DOHH2 (cell line): ENCODE results near the gene LACTB.

ENCODE experiments used
- H3F3A ChIP-seq: fragments of 200-600 bp; sonication (generic), shearing (Covaris generic); 2 replicates; pipeline ENCODE4 v1.6.0; 2016; ENCODE audit warnings: antibody characterized with exemption, mild to moderate bottlenecking; ENCODE audit not compliant: control insufficient read depth, insufficient read depth
- H3K27ac ChIP-seq: fragments of 200-600 bp; sonication (generic); 2 replicates; pipeline ENCODE4 v1.5.1; 2014; ENCODE audit warnings: low read depth, mild to moderate bottlenecking, low read length, moderate library complexity
- H3K27me3 ChIP-seq: fragments of 200-600 bp; sonication (generic); 2 replicates; pipeline ENCODE4 v1.6.1; 2014; ENCODE audit warnings: mild to moderate bottlenecking, low read length, mixed read lengths; ENCODE audit not compliant: control insufficient read depth
- H3K36me3 ChIP-seq: fragments of 200-600 bp; sonication (generic); 2 replicates; pipeline ENCODE4 v1.6.1; 2014; ENCODE audit warnings: mild to moderate bottlenecking, low read length, moderate library complexity, mixed read lengths; ENCODE audit not compliant: control insufficient read depth
- H3K4me1 ChIP-seq: fragments of 200-600 bp; sonication (generic); 2 replicates; pipeline ENCODE4 v1.6.1; 2014; ENCODE audit warnings: mild to moderate bottlenecking, low read length, mixed read lengths; ENCODE audit not compliant: control insufficient read depth
- H3K4me2 ChIP-seq: fragments of 200-600 bp; sonication (generic); 2 replicates; pipeline ENCODE4 v1.6.0; 2014; ENCODE audit warnings: mild to moderate bottlenecking, low read length, moderate library complexity
- H3K4me3 ChIP-seq: fragments of 200-600 bp; sonication (generic); 2 replicates; pipeline ENCODE4 v1.5.1; 2014; ENCODE audit warnings: mild to moderate bottlenecking, low read length, mixed read lengths
- H3K79me2 ChIP-seq: fragments of 200-600 bp; sonication (generic); 2 replicates; pipeline ENCODE4 v1.6.1; 2014; ENCODE audit warnings: mild to moderate bottlenecking, low read length, mixed read lengths; ENCODE audit not compliant: control insufficient read depth
- H3K9me2 ChIP-seq: fragments of 200-600 bp; sonication (generic); replicated peaks from 2 replicates; pipeline ENCODE4 v1.6.1; 2014; ENCODE audit warnings: mild to moderate bottlenecking, low read length, mixed read lengths; ENCODE audit not compliant: control insufficient read depth
- H3K9me3 ChIP-seq: fragments of 200-600 bp; sonication (generic); 2 replicates; pipeline ENCODE4 v1.6.1; 2014; ENCODE audit warnings: antibody characterized with exemption, low read length, mixed read lengths; ENCODE audit not compliant: control insufficient read depth, insufficient read depth
- H4K20me1 ChIP-seq: fragments of 200-600 bp; sonication (generic); 2 replicates; pipeline ENCODE4 v1.6.0; 2014; ENCODE audit warnings: low read depth, mild to moderate bottlenecking, antibody characterized with exemption, low read length, moderate library complexity; ENCODE audit not compliant: control insufficient read depth, insufficient read depth
- EZH2phosphoT487 ChIP-seq: fragments of 200-600 bp; sonication (generic); IDR thresholded peaks from 2 replicates; pipeline ENCODE4 v1.6.1; 2017; ENCODE audit warnings: borderline replicate concordance, mild to moderate bottlenecking, antibody characterized with exemption, low read length, moderate library complexity, mixed read lengths
- TF ChIP-seq, protein P1 (sequence below): fragments of 200-600 bp; sonication (generic); IDR thresholded peaks from one replicate; pipeline ENCODE4 v1.5.1; 2014; ENCODE audit warnings: antibody characterized with exemption, mild to moderate bottlenecking, low read depth, low read length; ENCODE audit not compliant: poor library complexity, severe bottlenecking

LACTB gene

DNA sequence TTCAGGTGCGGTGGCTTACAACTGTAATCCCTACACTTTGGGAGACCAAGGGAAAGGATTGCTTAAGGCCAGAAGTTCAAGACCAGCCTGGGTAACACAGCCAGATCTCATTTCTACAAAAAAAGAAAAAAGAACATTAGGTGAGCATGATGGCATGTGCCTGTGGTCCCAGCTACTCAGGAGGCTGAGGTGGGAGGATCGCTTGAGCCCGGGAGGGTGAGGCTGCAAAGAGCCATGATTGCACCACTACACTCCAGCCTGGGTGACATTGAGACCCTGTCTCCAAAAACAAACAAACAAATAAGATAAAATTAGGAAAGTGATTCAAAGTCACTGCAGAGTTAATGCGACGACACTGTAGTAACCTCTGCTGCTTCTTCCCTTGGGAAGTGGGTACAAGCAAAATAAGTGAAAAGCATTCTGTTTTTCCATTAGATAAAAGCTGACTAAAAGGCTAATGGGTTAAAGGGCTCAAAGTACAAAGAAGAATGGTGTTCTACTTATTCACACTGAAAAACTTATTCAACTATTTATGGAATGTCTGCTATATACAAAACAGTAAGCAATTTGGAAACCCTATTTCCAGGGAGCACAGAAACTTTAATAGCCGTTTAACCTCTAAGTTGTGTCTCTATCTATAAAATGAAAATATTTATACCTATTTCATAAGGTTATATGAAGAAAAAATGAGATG lies 43.7 kb downstream of the LACTB start:
- Histone ChIP-seq H3K9me3 (no peaks in the 10 kb centered on the region), H3K9me2 (no peaks in the 10 kb centered on the region), H3F3A (no peaks in the 10 kb centered on the region; the same call in 1 of the 2 replicates), H4K20me1 (no peaks in the 10 kb centered on the region), H3K79me2 (no peaks in the 10 kb centered on the region), H3K4me1 (peaks cover 43% of the 10 kb centered on the region), H3K27ac (no peak overlapping the region), H3K4me3 (no peak overlapping the region), H3K27me3 (no peaks in the 10 kb centered on the region), H3K4me2 (no peak overlapping the region), H3K36me3 (no peaks in the 10 kb centered on the region)
- TF ChIP-seq, protein P1, sequence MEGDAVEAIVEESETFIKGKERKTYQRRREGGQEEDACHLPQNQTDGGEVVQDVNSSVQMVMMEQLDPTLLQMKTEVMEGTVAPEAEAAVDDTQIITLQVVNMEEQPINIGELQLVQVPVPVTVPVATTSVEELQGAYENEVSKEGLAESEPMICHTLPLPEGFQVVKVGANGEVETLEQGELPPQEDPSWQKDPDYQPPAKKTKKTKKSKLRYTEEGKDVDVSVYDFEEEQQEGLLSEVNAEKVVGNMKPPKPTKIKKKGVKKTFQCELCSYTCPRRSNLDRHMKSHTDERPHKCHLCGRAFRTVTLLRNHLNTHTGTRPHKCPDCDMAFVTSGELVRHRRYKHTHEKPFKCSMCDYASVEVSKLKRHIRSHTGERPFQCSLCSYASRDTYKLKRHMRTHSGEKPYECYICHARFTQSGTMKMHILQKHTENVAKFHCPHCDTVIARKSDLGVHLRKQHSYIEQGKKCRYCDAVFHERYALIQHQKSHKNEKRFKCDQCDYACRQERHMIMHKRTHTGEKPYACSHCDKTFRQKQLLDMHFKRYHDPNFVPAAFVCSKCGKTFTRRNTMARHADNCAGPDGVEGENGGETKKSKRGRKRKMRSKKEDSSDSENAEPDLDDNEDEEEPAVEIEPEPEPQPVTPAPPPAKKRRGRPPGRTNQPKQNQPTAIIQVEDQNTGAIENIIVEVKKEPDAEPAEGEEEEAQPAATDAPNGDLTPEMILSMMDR, result no peak
- no peak for TF ChIP-seq EZH2phosphoT487

DNA sequence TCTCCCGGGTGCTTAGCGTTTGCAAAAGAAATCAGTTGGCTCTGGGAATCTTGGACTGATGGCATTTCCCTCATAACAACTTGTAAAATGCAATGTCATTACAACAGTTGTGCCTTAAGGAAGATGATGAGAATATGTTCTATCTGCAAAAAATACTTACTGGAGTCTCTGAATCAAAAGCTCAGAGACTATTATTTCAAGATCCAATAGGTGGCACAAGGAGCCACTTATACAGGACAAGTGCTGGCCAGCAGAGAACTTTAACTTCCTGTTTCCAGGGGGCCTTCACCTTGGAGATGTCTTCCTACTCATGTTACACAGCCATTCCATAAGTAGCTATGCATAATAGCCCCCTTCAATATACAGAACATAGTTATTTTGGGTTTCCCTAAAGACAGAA lies 44.6 kb downstream of the LACTB start:
- H3K27me3 ChIP-seq, result no peaks in the 10 kb centered on the region
- H3K9me2 ChIP-seq, result no peaks in the 10 kb centered on the region
- no peak overlapping the region for H3K4me3 ChIP-seq
- no peaks in the 10 kb centered on the region for H3K36me3 ChIP-seq
- H3K79me2 ChIP-seq, result no peaks in the 10 kb centered on the region
- no peak overlapping the region for H3K4me2 ChIP-seq
- TF ChIP-seq, protein P1, result peak; percentile 57
- TF ChIP-seq EZH2phosphoT487, result no peak
- H3K27ac ChIP-seq, result no peak overlapping the region
- no peaks in the 10 kb centered on the region; the same call in 1 of the 2 replicates for H3F3A ChIP-seq
- H3K9me3 ChIP-seq, result no peaks in the 10 kb centered on the region
- H3K4me1 ChIP-seq, result peaks cover 40% of the 10 kb centered on the region
- no peaks in the 10 kb centered on the region for H4K20me1 ChIP-seq

GRCh38 chr15:63169788-63170187 lies 48.1 kb downstream of the LACTB start:
- Histone ChIP-seq H3K4me1 (peaks cover 8% of the 10 kb centered on the region), H3K4me3 (no peak overlapping the region), H3K27me3 (no peaks in the 10 kb centered on the region), H3K79me2 (no peaks in the 10 kb centered on the region), H3K9me2 (no peaks in the 10 kb centered on the region), H3K9me3 (no peaks in the 10 kb centered on the region), H3K36me3 (no peaks in the 10 kb centered on the region), H3K27ac (no peak overlapping the region), H3K4me2 (no peak overlapping the region), H3F3A (no peaks in the 10 kb centered on the region), H4K20me1 (no peaks in the 10 kb centered on the region)
- TF ChIP-seq EZH2phosphoT487, result no peak
- TF ChIP-seq, protein P1, result no peak
